Central memory CD8-positive, alpha-beta T cell (primary cell): ENCODE measurements around the gene RCE1.

ENCODE experiments used
- ATAC-seq: fragments of 150-1000 bp; cut with Tn5 transposase; replicated peaks from 2 replicates; pipeline ENCODE4 v1.10.0; 2022; ENCODE audit warnings: mild to moderate bottlenecking, moderate FRiP score, moderate number of reproducible peaks; ENCODE audit not compliant: poor library complexity, severe bottlenecking; ENCODE audit errors: extremely low read depth
- DNase-seq, 2 donors: peaks; one replicate each; pipeline ENCODE4 v3.0.0; 2021; ENCODE audit warnings: low spot score in 2 of 2
- H3K27ac Mint-ChIP-seq: one replicate; pipeline ENCODE4 v1.8.0; 2022; ENCODE audit warnings: low read depth, mild to moderate bottlenecking, moderate library complexity, mixed read lengths
- H3K27me3 Mint-ChIP-seq: one replicate; pipeline ENCODE4 v1.8.0; 2022; ENCODE audit warnings: mixed read lengths
- H3K36me3 Mint-ChIP-seq: one replicate; pipeline ENCODE4 v1.8.0; 2022; ENCODE audit warnings: mild to moderate bottlenecking, moderate library complexity, mixed read lengths; ENCODE audit not compliant: insufficient read depth
- H3K4me1 Mint-ChIP-seq: one replicate; pipeline ENCODE4 v1.8.0; 2022; ENCODE audit warnings: mixed read lengths
- H3K4me3 Mint-ChIP-seq: one replicate; pipeline ENCODE4 v1.8.0; 2022; ENCODE audit warnings: mild to moderate bottlenecking, moderate library complexity, mixed read lengths
- H3K9me3 Mint-ChIP-seq: one replicate; pipeline ENCODE4 v1.8.0; 2022; ENCODE audit warnings: mixed read lengths

The RCE1 gene

DNA sequence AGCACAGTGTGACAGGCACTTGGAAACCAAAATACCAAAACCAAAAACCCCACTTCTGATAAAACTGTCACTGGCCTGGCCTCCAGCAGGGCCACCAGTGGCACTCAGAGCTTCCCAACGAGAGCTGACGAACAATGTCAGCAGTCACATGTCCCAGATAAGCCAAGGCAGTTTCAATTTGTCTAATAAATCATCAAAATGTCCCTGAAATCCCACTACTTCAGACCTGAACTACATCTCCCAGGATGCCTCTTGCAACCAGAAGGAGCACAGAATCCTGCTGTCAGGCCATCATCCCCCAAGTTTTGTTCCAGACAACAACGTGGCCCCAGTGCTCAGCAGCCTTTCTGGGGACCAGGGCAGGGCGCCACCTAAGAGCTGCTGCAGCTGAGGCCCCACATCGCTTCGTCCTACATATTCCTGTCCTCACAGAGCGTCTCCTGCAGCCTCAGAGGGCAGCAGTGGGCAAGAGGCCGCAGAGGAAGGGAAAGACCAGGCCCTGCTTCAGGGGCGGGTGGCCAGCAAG is 38.7 kb downstream of the RCE1 start:
- no peak overlapping the region for H3K27ac Mint-ChIP-seq
- ATAC-seq (no peak), DNase-seq (no peak)
- no peaks in the 10 kb centered on the region for H3K9me3 Mint-ChIP-seq
- H3K36me3 Mint-ChIP-seq = no peaks in the 10 kb centered on the region
- peaks cover 16% of the 10 kb centered on the region for H3K4me1 Mint-ChIP-seq
- no peaks in the 10 kb centered on the region for H3K27me3 Mint-ChIP-seq
- H3K4me3 Mint-ChIP-seq = no peak overlapping the region

DNA sequence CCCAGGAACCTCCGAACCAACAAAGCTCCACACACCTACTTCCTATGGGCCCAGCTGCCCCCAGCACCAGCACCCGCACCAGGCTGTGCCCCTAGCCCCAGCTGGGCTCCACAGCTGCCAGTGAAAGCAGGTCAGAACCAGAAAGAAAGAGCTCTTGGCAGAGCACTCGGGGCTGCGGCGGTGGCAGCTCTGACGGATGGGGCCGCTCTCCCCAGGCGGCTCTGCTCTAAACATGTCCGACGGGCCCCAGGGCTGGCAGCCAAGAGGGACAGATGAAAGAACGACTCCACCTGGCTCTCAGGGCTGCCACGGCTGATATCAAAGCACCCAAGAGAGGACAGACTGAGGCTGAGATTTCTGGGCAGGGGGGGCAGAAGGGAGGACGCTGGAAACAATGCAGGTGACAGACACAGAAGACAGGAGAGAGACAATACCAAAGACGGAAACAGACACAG is 39.3 kb downstream of the RCE1 start:
- H3K36me3 Mint-ChIP-seq = no peaks in the 10 kb centered on the region
- H3K4me1 Mint-ChIP-seq = peaks cover 16% of the 10 kb centered on the region
- ATAC-seq = no peak
- H3K9me3 Mint-ChIP-seq = no peaks in the 10 kb centered on the region
- H3K27me3 Mint-ChIP-seq = no peaks in the 10 kb centered on the region
- no peak for DNase-seq
- H3K4me3 Mint-ChIP-seq = no peak overlapping the region
- no peak overlapping the region for H3K27ac Mint-ChIP-seq

DNA sequence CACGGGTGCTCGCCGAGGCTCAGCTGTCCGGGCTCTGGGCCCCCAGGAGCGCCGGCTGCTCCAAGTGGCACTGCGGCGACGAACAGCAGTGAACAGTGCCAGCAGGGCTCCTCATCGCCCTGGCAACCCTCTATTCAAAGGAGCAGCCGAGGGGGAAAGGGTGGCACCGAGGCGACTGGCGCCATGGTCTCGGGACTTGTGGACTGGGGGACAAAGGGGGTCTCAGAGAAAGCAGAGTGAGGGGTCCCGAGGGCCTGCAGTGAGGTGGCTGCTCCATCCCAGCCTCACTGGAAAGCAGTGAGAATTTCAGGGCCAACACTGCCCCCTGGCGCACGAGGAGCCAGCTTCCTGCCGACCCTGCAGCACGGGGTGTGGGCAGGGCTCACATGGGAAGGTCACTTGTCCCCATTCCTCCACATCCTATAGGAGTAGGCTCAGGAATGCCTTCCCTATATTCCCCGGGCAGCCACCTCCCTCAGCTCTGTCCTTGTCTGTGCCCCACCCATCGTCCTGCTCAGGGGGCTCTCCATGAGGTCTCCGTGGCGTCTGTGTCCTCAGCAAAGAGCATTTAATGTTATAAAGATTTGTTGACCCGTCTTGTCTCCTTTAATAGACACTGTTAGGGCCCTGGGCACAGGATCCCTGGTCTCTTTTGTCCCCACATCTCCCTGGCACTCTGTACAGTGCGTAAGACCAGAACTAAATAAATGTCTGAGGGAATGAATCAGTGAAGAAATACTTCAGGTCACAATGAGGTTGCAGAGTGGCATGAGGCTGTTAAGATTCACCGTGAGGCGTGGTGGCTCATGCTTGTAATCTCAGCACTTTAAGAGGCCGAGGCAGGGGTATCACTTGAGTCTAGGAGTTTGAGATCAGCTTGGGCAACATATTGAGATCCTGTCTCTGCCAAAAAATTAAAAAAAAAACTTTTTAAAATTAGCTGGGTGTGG is 40.0 kb downstream of the RCE1 start:
- H3K27me3 Mint-ChIP-seq = no peaks in the 10 kb centered on the region
- H3K4me3 Mint-ChIP-seq = no peak overlapping the region
- H3K9me3 Mint-ChIP-seq = no peaks in the 10 kb centered on the region
- peak; percentile 38 to 40 for DNase-seq
- peaks cover 16% of the 10 kb centered on the region for H3K4me1 Mint-ChIP-seq
- H3K36me3 Mint-ChIP-seq = no peaks in the 10 kb centered on the region
- H3K27ac Mint-ChIP-seq = no peak overlapping the region
- no peak for ATAC-seq

DNA sequence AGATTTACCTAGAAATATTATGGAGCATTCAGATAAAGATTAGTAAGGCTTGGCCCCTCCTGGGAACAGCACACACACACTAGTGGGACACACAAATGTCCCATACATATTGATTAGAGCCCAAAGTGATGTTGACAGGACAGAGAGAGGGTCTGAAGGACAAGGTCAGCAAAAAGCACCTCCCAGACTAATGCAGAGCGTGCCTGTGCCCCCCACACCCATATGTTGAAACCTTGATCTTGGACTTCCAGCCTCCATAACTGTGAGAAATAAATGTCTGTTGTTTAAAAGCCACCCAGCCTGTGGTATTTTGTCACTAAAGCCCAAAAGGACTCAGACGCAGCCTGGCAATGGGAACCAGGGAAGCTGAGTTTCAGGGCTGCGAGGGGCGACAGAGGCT is 41.2 kb downstream of the RCE1 start:
- H3K9me3 Mint-ChIP-seq = no peaks in the 10 kb centered on the region
- ATAC-seq (no peak), DNase-seq (no peak)
- no peak overlapping the region for H3K4me3 Mint-ChIP-seq
- no peak overlapping the region for H3K27ac Mint-ChIP-seq
- H3K27me3 Mint-ChIP-seq = no peaks in the 10 kb centered on the region
- H3K36me3 Mint-ChIP-seq = no peaks in the 10 kb centered on the region
- peaks cover 16% of the 10 kb centered on the region for H3K4me1 Mint-ChIP-seq

DNA sequence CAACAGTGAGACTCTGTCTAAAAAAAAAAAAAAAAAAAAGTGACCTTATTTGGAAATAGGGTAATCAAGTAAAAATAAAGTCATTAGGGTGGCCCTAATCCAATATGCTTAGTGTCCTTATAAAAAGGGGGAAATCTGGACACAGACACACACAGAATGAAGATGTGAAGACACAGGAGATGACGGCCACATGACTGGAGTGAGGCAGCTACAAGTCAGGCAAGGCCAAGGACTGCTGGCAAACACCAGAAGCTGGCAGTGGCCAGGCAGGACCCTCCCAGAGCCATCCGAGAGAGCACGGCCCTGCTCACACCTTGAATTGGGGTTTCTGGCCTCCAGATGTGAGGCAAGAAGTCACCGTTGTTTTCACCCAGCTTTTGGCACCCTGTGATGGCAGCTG is 42.2 kb downstream of the RCE1 start:
- Mint-ChIP-seq H3K9me3 (no peaks in the 10 kb centered on the region), H3K36me3 (no peaks in the 10 kb centered on the region), H3K27ac (no peak overlapping the region), H3K27me3 (no peaks in the 10 kb centered on the region), H3K4me1 (peaks cover 12% of the 10 kb centered on the region), H3K4me3 (no peak overlapping the region)
- ATAC-seq (no peak), DNase-seq (no peak)

DNA sequence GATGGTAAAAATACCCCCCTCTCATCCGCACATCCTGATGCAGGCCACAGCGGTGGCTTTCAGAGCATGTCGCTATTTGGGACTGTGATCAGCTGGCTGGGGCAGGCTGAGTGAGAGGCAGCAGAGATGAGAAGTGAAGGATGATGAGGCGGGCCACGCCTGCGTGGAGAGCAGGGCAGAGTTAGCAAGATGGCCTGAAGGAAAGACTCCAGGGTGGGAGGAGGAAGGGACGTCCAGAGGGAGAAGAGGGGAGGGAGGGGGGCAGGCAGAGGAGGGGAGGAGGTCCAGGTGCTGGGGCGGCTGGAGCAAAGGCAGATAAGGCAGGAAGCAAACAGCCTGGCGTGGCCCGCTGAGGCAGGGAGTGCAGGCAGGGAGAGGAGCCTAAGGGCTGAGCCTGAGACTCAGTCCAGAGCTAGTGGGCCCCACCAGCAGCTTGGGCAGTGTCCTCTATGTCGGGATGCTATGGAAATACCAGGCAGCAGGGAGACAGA is 42.8 kb downstream of the RCE1 start:
- Mint-ChIP-seq H3K27ac (no peak overlapping the region), H3K9me3 (no peaks in the 10 kb centered on the region), H3K4me3 (no peak overlapping the region), H3K4me1 (peaks cover 6% of the 10 kb centered on the region), H3K27me3 (no peaks in the 10 kb centered on the region), H3K36me3 (no peaks in the 10 kb centered on the region)
- DNase-seq (no peak), ATAC-seq (no peak)

DNA sequence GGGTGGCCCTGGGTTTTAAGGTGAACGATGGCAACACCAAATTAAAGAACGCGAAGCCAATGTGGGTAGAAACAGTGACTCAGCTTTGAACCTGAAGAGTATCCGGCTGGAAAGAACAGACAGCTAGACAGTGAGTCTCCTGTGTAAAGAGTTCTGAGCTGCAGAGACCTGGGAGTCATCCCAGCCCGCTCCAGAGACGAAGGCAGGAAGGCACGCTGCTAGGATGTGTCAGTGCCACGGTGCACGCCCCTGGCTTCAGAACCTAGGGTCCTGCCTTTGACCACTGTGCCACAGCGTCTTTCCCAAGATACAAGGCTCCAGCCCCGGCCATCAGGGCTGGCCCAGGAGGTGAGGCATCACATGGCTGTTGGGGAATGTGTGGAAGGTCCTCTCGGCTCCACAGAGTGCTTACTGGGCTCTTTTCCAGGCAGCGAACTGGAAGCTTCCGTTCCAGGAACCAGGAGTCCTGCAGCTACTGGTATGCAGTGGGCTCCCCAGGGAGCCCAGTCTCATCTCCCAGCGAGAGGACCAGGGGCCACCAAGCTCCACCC is 43.5 kb downstream of the RCE1 start:
- Mint-ChIP-seq H3K36me3 (no peaks in the 10 kb centered on the region), H3K4me1 (no peaks in the 10 kb centered on the region), H3K4me3 (no peak overlapping the region), H3K27me3 (no peaks in the 10 kb centered on the region), H3K9me3 (no peaks in the 10 kb centered on the region), H3K27ac (no peak overlapping the region)
- DNase-seq (no peak), ATAC-seq (no peak)

DNA sequence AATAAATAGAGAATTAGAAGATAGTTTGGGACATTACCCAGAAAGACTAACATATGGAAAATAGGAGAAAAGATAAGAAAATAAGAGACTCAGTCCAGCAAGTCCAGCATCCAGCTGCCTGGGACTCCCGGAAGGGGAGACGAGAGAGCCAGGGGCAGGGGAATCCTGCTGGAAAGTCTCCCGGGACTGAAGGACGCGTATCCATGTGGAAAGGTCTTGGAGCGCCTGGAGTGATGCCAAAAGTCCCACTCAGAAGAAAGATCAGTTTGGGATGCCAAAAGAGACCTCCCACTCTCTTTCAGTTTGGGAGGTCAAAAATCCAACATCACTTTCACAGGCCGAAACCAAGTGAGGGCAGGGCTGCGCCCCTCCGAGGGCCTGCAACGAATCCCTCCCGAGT is 44.3 kb downstream of the RCE1 start:
- Mint-ChIP-seq H3K4me1 (no peaks in the 10 kb centered on the region), H3K27me3 (no peaks in the 10 kb centered on the region), H3K9me3 (no peaks in the 10 kb centered on the region), H3K27ac (no peak overlapping the region), H3K4me3 (no peak overlapping the region), H3K36me3 (no peaks in the 10 kb centered on the region)
- no peak for DNase-seq
- ATAC-seq = no peak

DNA sequence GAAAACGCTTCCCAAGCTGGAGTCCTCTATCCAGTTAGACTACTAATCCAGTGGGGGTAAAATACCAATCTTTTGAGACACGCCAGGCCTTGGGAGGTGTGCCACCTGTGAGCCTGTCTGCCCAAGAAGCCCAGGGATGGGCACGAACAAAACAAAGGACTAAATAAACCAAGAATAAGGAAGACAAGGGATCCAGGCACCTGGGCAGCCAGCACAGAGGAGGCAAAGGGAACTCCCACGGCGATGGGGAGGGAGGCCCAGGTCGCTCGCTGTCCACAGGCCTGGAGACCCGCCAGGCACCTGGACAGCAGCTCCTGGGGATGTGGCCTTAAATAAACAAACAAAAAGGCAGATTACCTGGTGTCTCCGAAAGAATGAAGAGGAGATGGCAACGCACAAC is 45.0 kb downstream of the RCE1 start:
- no peak overlapping the region for H3K27ac Mint-ChIP-seq
- H3K27me3 Mint-ChIP-seq = peaks cover 3% of the 10 kb centered on the region
- no peaks in the 10 kb centered on the region for H3K36me3 Mint-ChIP-seq
- DNase-seq (no peak), ATAC-seq (no peak)
- H3K9me3 Mint-ChIP-seq = no peaks in the 10 kb centered on the region
- no peak overlapping the region for H3K4me3 Mint-ChIP-seq
- no peaks in the 10 kb centered on the region for H3K4me1 Mint-ChIP-seq

DNA sequence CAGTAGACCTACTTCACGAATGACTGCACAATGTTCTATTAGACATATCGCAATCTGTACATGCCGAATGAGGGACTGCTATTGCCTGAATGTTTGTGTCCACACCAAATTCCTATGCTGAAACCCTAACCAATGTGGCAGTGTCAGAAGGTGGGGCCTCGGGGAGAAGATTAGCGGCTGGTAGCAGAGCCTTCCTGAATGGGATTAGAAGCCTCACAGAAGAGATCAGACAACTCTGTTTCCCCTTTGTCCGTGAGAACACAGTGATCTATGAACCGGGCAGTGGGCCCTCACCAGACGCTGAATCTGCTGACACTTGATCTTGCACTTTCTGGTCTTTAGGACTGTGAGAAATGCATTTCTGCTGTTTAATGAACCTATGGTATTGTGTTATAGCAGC is 46.7 kb downstream of the RCE1 start:
- DNase-seq = no peak
- Mint-ChIP-seq H3K27me3 (peaks cover 16% of the 10 kb centered on the region), H3K36me3 (no peaks in the 10 kb centered on the region), H3K9me3 (no peaks in the 10 kb centered on the region), H3K4me3 (no peak overlapping the region), H3K4me1 (no peaks in the 10 kb centered on the region), H3K27ac (no peak overlapping the region)
- no peak for ATAC-seq

DNA sequence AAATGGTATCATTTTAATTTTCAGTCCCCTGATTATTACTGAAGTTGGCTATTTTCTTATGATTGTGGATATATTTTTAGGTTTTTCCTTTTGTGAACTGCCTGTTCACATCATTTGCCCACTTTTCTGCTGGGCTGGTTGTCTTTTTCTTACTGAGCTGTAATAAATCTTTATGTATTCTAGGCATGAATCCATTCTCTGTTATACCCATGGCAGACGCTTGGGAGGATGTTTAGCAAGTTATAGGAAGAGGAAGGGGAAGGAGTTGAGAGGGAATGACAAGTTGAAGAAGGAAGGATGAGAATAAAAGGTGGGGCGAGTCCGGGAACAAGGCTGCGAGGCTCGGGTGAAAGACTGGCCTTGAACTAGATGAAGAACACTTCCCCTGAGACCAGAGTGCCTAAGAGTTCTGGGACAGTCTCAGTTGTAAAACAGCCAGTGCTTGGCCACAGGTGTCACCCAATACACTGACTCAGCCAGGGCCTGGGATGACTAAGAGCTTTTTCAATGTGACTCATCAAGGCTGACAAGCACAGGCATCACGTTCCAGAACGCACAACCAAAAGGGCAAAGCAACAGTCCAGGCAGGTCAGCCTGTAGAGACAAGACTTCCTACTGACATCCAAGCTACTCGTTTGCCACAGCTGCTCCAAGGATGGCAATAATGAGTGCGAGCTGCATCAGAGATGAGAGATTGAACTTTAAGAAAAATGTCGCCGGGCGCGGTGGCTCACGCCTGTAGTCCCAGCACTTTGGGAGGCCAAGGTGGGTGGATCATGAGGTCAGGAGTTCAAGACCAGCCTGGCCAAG is 48.8 kb downstream of the RCE1 start:
- no peak overlapping the region for H3K4me3 Mint-ChIP-seq
- no peak for ATAC-seq
- H3K27me3 Mint-ChIP-seq = peaks cover 16% of the 10 kb centered on the region
- no peaks in the 10 kb centered on the region for H3K4me1 Mint-ChIP-seq
- no peak overlapping the region for H3K27ac Mint-ChIP-seq
- H3K36me3 Mint-ChIP-seq = no peaks in the 10 kb centered on the region
- H3K9me3 Mint-ChIP-seq = no peaks in the 10 kb centered on the region
- no peak for DNase-seq

DNA sequence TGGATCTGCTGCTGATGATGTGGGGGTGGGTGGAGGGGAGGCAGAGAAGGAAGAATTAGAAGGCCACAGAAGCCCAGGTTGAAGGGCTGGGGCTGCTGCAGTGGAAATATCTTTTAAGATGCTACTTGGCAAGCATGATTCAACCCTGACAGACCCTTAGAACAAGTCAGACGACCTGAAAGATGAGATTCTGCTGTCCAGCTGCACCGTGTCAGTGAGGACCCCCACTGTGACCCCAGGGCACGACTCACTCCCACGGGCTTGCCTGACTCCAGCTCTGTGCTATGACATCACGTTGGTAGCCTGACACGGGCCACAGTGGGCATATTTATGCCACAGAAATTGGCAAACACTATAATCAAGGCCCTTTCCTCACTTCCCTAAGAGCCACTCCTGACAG is 49.7 kb downstream of the RCE1 start:
- no peak overlapping the region for H3K27ac Mint-ChIP-seq
- no peaks in the 10 kb centered on the region for H3K4me1 Mint-ChIP-seq
- H3K4me3 Mint-ChIP-seq = no peak overlapping the region
- ATAC-seq = no peak
- H3K27me3 Mint-ChIP-seq = peaks cover 16% of the 10 kb centered on the region
- no peak for DNase-seq
- no peaks in the 10 kb centered on the region for H3K9me3 Mint-ChIP-seq
- H3K36me3 Mint-ChIP-seq = no peaks in the 10 kb centered on the region
